Epithelial cell of esophagus (primary cell): ENCODE results near the gene TTC13.

Experiments used
- DNase-seq: peaks from one replicate; pipeline ENCODE4 v3.0.0; 2010; ENCODE audit warnings: low read depth
- H3K4me3 ChIP-seq: 2 replicates; pipeline ENCODE4 v1.5.1; 2011; ENCODE audit warnings: mild to moderate bottlenecking, low read length, control low read depth
- CTCF ChIP-seq: IDR thresholded peaks from 2 replicates; pipeline ENCODE4 v1.5.1; 2011; ENCODE audit warnings: low read depth, mild to moderate bottlenecking, low read length, control low read depth, inconsistent platforms; ENCODE audit not compliant: insufficient read depth; ENCODE audit errors: missing control alignments

Gene TTC13

DNA sequence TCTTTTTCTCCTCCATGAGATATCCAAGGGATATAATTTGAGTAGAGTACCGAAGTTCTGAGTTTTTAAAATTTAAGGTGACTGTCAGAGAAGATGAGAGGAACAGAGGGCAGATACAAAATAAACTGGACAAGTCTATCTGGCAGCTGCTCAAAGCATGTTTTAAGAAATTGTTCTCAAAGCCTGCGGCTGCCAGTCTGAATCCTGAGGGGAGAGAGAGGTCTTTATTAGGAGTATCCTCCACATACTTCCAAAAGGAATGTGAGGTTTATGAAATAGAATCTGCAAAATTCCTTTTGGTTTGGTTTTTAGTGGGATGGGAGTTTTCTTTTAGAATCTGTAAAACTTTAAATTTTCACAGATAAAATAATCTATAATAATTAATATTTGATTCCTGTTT lies 41.3 kb downstream of the TTC13 start:
- H3K4me3 ChIP-seq: no peak overlapping the region
- TF ChIP-seq CTCF: no peak
- no peak for DNase-seq

- H3K4me3 ChIP-seq: no peak overlapping the region
- DNase-seq: no peak
- TF ChIP-seq CTCF: no peak
Observed at GRCh38 chr1:230936475-230936874, 42.2 kb downstream of the TTC13 start.

GRCh38 chr1:230935852-230936251 lies 42.8 kb downstream of the TTC13 start:
- DNase-seq: no peak
- TF ChIP-seq CTCF: no peak
- H3K4me3 ChIP-seq: no peak overlapping the region

DNA sequence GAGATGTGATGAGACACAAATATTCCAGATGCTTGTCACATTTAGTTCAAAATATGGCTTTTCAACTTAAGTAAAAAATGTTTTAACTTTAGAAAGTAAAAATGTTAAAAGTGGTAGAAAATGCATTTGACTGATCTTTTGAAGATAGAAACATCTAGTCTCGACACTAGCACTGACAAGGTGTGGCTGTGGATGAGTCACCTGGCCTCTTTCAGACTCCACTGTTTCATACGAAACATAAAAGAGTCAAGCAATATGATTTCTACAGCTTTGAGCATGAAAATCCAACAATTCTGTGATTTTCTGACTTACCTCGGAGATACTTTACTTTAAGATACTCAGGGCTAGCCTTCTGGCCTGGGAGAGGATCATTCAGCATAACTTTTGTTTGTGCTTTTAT lies 47.7 kb downstream of the TTC13 start:
- no peak overlapping the region for H3K4me3 ChIP-seq
- DNase-seq: peak; percentile 46
- no peak for TF ChIP-seq CTCF

- H3K4me3 ChIP-seq: no peak overlapping the region
- no peak for TF ChIP-seq CTCF
- DNase-seq: no peak
Observed at GRCh38 chr1:230926182-230926581, 52.5 kb downstream of the TTC13 start.

- DNase-seq: no peak
- no peak for TF ChIP-seq CTCF
- H3K4me3 ChIP-seq: no peak overlapping the region
Observed at GRCh38 chr1:230925608-230926007, 53.1 kb downstream of the TTC13 start.

GRCh38 chr1:230923176-230923575 lies 55.5 kb downstream of the TTC13 start:
- H3K4me3 ChIP-seq: no peak overlapping the region
- no peak for DNase-seq
- no peak for TF ChIP-seq CTCF
